HG03354 (cell line): ENCODE results near the gene C1orf146.
"Not testable (repeated sequence)": the region's sequence is repeated elsewhere in the genome, so short reads cannot be mapped to it uniquely, and the experiment has no call there.

Source experiments
- ATAC-seq: cut with Tn5 transposase; IDR thresholded peaks from one replicate; pipeline ENCODE4 v1.9.1; 2021; ENCODE audit warnings: mild to moderate bottlenecking; ENCODE audit not compliant: unreplicated experiment, poor library complexity, severe bottlenecking

Gene C1orf146, protein sequence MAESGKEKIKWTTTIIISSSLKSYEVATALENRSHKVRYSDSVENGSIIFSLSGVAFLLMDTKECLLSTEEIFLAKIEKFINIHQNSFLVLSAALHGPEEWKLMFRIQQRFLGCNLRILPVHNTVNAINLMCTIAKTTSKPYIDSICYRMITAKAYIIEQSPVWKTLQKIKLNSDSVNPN

DNA sequence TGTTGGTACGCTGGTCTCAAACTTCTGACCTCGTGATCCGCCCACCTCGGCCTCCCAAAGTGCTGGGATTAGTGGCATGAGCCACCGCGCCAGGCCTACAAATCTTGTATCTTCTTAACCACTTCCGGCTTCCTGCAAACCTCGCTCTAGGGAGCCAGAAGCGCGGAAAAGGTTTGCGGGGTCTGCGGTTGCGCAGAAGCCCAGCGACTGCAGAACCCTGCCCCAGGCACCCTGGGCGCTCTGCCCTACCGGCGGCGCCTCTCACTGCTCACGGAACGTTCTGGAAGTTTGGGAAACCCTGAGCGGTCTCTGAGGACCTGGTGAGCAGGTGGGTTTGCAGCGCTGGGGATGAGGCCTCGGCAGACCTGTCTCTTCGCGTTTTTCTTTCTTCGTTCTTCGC, at the start of gene C1orf146:
TSS of gene C1orf146 (plus strand) at position 195 of the 400 bp plus-strand sequence. CDS start 13,506 bp downstream, outside the sequence.
- ATAC-seq = no peak

DNA sequence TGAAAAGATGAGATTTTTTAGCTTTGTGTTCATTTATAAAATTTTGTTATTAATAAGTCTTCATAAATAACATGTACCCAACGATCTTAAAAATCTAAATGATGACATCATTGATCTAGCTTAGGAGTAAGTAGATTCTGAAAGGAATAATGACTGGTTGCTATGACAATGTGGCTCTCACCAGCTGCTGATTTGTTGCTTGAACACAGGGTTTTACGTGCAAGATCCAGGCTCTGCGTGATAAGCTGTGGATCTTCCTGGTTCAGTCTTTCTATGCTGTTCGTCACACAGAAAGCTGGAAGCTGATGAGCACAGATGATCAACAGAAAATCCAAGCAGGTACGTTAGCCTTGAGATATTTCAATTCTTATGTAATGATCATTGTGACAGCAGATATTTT, 49.1 kb upstream of the C1orf146 start:
- ATAC-seq = no peak

DNA sequence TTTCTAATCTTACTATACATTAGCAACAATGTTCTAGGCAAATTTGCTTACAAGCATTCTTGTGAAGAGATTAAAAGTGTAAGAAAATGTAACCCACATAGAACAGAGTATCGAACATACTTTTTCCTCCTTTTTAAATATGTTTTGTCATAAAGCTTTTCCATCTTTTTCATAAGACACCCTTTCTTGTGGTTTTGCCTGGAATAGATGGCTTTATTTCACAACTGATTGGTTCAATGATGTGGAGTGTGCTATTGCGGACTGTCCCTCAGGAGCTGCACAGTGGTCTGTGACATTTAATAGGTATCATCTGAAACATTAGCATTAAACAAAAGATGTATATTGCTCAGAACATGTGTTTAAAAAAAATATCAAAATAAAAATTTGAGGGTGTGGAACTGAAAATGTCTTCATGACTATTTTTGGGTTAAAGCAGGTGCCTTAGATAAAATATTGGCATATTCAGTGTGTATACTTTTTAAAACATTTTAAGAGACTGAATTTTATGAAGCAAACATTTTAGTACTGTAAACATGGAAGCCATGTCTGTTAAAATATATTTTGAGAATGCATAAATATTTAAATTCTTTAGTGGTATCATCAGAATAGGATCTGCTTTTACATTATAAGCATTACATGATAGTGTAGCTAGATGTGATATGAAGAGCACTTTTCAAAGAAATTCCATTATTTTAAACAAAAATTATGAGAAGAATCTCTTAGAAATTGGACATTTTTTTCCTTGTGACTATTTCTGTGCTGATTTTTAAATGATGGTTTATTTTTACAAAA, 48.3 kb upstream of the C1orf146 start:
- ATAC-seq = no peak

DNA sequence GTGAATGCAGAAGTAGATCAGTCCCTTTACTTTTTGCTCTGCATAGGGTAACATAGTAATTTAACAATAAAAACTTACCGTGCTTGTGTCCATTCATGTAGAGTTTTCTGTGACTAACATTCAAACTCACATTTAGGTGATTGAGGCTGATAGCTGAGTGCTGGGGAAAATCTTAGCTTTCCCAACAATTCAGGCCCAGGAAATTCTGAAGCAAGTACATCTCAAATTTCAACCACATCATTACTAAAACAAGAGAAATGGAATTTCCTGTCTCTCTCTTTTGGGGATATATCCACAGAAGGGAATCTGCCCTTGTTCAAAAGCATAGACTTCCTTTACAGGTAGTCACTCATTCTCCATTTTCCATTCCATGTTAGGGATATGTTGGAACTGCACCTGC, 33.1 kb upstream of the C1orf146 start:
- no peak for ATAC-seq

DNA sequence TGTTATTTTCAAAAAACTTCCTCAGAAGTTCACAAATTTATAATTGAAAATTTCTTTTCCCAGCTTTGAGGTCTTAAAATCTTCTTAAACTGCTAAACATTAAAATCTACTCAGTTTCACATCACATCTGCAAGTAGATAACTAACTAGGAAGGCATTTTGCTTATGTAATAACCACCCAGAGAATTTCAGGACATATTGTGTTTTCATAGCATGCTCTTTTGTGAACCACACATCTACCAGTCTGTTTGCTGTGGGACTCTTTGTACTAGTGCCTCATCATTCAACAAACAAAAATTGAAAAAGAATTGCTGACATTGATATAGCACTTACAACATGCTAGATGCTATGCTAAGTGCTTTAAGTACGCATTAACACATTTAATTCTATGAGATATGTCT, 31.6 kb upstream of the C1orf146 start:
- no peak for ATAC-seq

DNA sequence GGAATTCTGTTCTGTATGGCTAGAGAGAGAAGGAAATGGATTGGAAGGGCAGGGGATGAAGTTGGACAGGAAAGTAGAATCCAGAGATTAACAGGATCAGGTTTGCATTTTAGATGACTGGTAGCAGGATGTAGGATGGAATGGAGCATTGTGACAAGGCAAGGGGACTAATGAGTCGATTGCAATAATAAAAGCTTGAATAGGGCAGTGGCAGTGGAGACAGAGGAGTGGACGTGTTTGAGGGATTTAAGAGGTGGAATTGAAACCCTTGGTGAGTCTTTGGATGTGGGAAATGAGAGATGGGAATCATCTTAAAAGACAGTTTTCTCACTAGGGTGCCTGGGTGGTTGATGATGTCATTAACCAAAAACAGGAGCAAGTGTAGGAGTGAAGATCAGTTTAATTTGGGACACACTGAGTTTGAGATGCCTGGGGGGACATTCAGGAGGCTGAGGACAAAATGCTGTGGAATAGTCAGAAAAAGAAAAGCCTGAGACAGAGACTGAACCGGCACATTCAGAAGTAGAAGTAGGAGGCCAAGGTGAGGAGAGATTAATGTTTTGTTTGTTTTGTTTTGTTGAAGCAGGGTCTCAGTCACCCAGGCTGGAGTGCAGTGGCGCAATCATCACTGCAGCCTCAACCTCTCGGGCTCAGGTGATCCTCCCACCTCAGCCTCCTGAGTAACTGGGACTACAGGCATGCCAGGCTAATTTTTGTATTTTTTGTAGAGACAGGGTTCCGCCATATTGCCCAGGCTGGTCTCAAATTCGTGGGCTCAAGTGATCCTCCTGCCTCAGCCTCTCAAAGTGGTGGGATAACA, 29.1 kb upstream of the C1orf146 start:
- no peak for ATAC-seq

DNA sequence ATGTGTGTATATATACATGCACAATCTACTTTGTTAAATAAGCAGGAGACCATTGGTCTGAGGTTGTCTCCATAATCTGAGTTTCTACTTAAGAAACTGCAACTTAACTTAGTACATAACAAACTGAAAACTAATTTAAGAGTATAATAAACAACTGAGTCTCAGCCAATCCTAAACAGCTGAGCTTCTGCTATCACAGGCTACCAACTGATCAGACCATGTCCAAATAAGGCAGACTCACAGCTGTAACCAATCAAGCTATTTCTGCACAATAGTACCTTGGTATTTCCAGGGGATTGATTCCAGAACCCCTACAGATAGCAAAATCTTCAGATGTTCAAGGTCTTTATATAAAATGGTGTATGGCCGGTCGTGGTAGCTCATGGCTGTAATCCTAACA, 26.0 kb upstream of the C1orf146 start:
- ATAC-seq = no peak

DNA sequence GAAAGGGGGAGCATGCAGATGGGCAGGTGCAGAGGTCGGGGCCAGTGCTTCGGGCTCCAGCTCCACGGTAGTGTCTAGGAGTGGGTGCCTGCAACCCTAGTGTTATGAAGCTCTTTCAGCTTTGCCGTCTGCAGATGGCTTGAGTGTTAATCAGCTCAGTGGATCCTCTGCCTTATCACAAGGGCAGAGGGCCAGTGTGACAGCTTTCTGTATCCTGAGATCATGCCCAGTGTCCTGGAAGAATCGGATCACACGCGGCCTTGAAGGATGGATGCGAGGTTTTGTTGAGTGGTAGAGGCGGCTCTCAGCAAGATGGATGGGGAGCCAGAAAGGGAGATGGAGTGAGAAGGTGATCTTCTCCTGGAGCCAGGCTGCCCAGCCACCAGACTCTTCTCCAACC, 25.5 kb upstream of the C1orf146 start:
- ATAC-seq = no peak

DNA sequence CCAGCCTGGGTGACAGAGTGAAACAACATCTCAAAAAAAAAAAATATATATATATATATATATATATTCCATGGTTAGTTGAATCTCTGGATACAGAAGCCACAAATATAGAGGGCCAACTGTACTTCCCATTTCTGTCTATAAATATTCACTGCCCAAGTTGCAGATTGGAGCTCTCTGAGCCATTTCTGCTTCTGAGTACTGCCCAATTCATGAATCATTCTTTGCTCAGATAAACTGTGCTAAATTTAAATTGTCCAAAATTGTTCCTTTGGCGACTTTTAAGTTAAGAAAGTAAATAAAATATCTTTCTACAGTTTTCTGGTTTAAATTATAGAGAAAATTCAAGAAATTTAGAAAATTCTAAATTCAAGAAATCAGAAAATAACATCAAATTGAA, 23.2 kb upstream of the C1orf146 start:
- no peak for ATAC-seq

DNA sequence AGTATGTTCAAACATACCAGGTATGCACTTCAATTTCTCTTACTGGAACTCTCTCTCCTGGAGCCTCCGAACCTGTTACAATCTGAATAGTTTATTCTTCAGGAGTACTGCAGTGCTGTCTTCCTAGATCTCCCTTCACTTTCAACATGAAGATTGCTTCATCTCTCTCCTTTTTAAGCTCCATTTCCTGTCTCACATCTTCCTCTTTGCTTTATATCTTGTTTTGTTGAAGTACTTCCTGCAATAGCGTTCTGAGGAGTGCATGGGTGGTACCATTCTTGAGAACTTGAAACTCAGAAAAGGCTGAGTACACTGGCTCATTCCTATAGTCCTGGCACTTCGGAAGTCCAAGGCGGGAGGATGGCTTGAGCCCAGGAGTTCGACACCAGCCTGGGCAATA, 15.7 kb upstream of the C1orf146 start:
- no peak for ATAC-seq

DNA sequence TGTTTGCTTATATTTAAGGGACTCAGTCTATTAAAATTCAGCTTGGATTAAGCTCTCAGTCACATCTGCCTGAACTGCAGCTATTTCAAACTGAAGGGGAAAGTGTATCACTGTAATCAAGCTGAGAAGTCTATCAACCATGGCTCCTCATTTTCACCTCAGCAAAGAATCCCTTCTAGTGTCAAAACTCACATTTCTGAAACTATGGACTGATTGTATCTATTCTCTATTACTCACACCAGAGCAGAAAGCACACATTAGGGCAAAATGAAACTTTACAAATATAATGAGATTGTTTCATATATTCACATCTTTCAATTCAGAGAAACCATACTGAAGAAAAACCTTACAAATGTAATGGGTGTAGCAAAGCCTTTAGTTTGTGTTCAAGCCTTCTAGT, 14.6 kb upstream of the C1orf146 start:
- ATAC-seq = no peak

DNA sequence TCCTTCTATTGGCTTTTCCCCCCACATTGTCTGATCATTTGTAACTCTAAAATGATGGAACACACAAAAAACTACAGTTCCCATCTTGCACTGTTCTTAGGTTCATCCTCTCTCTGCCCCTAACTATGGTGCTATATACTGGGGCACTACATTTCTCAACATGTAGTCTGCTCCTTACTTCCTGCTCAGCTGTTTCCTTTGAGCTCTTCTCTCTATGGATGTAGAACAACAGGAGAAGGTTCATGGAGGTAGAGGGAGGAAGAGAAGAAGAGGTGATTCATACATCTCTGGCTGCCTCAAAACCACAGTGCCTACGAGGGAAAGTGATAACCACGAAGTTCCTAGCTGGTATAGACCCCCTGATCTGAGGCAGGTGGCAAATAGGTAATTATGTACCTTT, 7.0 kb upstream of the C1orf146 start:
- ATAC-seq = no peak

DNA sequence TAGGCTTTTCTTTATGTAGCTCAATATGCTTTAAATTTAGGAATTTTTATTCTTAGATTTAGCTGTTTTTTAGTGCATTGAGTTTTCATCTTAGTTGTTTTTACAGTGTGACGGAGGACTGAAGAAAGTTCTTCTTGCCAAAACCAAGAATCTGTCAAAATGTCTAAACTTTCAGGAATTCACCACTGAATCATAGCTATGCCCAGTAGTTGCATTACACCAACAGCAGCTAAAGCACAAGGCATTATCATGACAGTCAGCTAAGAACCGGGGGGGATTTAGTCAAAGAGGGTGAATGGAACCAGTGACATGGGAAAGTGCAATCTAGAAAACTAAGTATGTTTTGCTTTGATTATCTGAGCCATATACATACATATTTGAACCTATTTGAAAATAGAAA, 6.5 kb upstream of the C1orf146 start:
- no peak for ATAC-seq

DNA sequence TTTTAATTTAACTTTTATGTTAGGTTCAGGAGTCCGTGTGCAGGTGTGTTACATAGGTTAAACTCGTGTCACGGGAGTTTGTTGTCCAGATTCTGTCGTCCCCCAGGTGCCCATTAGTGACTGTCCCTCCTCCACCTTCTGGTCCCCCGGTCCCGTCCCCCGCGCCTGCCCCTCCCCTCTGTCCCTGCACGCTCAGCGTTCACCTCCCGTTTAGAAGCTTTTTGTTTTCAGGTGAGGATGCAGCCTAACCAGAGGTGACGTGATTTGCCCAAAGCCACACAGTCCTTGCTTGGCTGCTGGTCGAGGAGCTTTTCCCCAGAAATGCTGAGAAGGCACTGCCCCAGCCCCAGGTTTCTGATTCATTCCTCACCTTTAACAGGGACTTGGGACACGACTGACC, 844 bp downstream of the C1orf146 start:
- no peak for ATAC-seq

DNA sequence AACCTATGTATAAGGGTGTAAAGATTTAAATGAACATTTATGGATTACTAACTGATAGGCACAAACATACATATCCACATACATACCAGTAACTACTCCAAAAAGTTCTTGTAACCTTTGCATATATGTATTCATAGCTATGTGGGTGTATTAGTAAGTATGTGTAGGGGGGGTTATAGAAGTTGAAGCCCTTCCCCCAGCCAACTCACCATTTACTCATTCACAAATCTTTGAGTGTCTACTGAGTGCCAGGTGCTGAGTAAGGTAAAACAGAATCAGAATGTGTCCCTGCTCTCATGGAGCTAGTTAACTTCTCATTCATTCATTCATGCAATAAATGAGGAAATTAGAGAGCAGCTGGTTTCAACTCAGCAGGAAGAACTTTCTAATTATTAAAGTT, 1.3 kb downstream of the C1orf146 start:
- no peak for ATAC-seq

DNA sequence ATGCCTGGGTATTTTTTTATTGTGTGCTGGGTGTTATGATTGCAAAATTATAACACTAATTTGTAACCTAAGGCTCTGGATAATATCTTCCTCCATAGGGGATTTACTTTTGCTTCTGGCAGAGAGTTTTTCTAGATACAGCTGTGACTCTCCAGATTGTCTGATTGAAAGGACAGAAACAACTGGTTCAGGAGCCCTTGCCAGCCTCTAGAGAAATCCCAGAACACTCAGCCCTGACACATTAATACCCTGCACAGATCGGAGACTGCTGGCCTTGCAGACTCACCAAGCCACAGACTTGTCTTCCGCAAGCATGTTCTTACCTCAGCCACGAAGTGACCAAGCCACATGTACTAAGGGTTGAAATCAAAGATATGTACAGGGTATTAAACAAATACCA, 10.7 kb downstream of the C1orf146 start:
- ATAC-seq = no peak

DNA sequence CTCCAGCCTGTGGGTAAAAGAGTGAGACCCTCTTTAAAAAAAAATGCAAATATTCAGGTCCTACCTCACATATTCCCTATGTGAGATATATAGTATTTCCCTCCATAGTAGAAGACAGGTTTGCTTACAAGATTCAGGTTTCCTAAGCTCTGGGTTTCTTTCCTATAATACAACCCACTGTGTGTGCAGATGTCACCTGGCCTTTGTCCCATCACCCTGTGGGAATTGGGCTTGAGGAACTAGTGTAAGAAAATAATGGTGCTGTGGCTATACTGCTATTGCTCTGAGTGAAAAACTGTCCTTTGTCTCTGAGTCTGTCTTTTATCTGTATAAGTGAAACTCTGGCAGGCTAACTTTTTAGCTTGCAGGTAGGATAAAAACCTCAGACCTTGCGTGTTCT, 13.0 kb downstream of the C1orf146 start:
- no peak for ATAC-seq

DNA sequence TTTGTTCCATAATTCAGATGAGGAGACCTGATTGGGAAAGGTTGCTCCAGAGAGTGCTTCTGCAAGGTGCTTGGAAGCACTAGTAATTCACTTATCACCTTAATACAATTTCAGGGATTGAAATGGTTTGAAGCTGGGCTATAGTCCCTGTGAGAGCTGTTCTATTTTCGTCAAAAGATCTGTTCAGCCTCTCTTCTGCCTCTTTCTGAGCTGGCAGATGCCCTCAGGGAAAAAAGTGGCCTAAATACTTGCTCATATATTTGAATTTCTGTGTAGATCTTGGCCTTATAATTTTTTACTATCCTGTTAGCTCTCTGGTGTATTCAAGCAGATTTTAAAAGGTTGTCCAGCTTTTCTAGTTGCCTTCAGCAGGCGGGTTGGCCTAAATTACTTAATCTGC, 22.3 kb downstream of the C1orf146 start:
- no peak for ATAC-seq

DNA sequence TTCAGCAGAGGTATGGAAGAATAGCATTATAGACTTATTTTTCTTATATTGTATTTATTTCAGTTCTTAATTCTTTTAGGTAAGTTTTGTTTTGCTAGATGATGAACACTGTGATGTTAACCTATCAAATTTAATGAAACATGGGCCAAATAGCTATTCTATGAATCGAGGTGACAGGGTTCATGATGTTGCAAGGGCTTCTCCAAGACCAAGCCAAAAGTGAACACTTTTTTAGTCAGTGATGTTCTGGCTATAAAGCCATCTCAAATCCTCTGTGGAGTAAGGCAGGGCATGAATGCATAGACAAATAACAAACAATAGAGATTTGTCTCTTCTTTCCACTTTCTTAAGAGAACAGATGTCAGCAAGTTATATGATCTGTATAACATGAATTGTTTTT, 26.7 kb downstream of the C1orf146 start:
- ATAC-seq = no peak

DNA sequence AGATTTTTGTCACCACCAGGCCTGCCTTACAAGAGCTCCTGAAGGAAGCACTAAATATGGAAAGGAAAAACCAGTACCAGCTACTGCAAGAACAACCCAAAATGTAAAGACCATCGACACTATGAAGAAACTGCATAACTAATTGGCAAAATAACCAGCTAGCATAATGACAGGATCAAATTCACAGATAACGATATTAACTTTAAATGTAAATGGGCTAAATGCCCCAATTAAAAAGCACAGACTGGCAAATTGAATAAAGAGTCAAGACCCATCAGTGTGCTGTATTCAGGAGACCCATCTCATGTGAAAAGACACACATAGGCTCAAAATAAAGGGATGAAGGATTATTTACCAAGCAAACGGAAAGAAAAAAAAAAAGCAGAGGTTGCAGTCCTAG, 37.0 kb downstream of the C1orf146 start:
- not testable (repeated sequence) for ATAC-seq

DNA sequence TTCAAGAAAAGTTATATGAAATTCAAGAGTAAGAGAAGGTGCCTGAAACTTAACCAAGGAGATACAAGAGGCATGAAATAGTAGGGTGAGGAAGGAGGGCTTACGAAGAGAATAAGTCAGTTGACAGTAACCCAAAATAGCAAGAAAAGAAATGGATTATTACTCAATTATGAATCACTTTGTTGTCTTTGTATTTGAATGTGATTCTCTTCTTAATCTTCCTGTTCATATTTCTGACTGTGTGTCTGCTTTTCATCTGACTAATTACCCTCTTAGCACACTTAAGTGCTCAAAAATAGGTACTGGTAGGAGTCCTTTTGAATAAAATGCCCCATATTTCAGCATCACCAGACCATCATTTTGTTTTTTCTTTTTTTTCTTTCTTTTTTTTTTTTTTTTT, 41.6 kb downstream of the C1orf146 start:
- no peak for ATAC-seq
